Transverse colon (tissue), 3 donors: ENCODE results near the gene OAT.

Experiments
- CTCF ChIP-seq, 5 experiments: fragments of 200-600 bp in 3 of 5; fragments of 450-650 bp in 2 of 5; sonication (generic) in 3 of 5; IDR thresholded peaks; 1 replicate in 2 of 5; 2 replicates in 3 of 5; pipeline ENCODE4 v1.5.1; 2016 to 2017; ENCODE audit warnings: antibody characterized with exemption in 5 of 5, inconsistent platforms in 3 of 5, mild to moderate bottlenecking in 2 of 5, moderate library complexity in 1 of 5
- EP300 ChIP-seq: sonication (generic); formaldehyde crosslinking; IDR thresholded peaks from one replicate; pipeline ENCODE4 v1.6.1; 2017; ENCODE audit warnings: antibody characterized with exemption, low read depth

GRCh38 chr10:124384591-124385190 lies 34.0 kb downstream of the OAT start:
- no peak for TF ChIP-seq CTCF (IDR thresholded peaks at IDR 0.05)
- no peak for TF ChIP-seq EP300
